Measurements from ENCODE around the gene BOD1.

DNA sequence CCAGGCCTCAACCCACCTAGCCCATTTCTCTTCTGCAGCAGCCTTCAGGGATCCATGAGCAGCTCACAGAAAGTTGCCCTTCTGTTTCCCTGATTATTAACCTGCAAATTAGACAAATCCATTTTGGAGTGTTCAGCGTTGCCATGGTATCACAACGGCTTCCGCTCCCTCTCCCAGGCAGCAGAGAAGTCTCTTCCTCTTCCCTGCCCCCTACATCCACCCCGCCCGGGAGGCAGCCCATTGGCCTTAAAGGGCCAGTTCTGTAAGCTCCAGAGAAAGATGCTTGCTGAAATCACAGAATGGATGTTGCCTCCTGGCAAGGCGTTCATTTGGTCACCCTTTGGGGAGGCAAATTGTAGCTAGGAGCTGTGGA lies 47.7 kb upstream of the BOD1 start:
- TF ChIP-seq, protein P1, sequence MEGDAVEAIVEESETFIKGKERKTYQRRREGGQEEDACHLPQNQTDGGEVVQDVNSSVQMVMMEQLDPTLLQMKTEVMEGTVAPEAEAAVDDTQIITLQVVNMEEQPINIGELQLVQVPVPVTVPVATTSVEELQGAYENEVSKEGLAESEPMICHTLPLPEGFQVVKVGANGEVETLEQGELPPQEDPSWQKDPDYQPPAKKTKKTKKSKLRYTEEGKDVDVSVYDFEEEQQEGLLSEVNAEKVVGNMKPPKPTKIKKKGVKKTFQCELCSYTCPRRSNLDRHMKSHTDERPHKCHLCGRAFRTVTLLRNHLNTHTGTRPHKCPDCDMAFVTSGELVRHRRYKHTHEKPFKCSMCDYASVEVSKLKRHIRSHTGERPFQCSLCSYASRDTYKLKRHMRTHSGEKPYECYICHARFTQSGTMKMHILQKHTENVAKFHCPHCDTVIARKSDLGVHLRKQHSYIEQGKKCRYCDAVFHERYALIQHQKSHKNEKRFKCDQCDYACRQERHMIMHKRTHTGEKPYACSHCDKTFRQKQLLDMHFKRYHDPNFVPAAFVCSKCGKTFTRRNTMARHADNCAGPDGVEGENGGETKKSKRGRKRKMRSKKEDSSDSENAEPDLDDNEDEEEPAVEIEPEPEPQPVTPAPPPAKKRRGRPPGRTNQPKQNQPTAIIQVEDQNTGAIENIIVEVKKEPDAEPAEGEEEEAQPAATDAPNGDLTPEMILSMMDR (IDR thresholded peaks at IDR 0.05) = no peak
- no peak for TF ChIP-seq EZH2phosphoT487 (IDR thresholded peaks at IDR 0.05)

Measured in neural progenitor cell (in vitro differentiated cells).